ENCODE data around the gene CCL18.
"Not testable (repeated sequence)": the region's sequence is repeated elsewhere in the genome, so short reads cannot be mapped to it uniquely, and the experiment has no call there.

DNA sequence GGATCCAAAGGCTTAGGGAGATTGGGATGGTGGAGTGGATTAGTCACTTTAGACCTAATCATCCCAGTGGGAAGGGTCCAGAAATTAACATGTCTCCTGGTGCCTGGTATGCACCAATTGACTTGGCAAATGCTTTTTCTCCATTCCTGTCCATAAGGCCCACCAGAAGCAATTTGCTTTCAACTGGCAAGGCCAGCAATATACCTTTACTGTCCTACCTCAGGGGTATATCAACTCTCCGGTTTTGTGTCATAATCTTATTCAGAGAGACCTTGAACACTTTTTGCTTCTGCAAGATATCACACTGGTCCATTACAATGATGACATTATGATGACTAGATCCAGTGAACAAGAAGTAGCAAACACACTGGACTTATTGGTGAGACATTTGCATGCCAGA is 49.1 kb downstream of the CCL18 start:
- TF ChIP-seq, protein P1, sequence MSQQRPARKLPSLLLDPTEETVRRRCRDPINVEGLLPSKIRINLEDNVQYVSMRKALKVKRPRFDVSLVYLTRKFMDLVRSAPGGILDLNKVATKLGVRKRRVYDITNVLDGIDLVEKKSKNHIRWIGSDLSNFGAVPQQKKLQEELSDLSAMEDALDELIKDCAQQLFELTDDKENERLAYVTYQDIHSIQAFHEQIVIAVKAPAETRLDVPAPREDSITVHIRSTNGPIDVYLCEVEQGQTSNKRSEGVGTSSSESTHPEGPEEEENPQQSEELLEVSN (IDR thresholded peaks at IDR 0.05; ENCODE audit: borderline replicate concordance, low read depth): not testable (repeated sequence)
- TF ChIP-seq RNF2 (IDR thresholded peaks at IDR 0.05; ENCODE audit: borderline replicate concordance, low read depth); ZC3H11A (IDR thresholded peaks at IDR 0.05); EP300 (IDR thresholded peaks at IDR 0.05); NR3C1 (IDR thresholded peaks at IDR 0.05); NFE2L2 (conservative IDR thresholded peaks at IDR 0.05; ENCODE audit: low read length); HOXA7 (CRISPR knock-in tag; IDR thresholded peaks at IDR 0.05): not testable (repeated sequence)
- TF ChIP-seq, protein P2, sequence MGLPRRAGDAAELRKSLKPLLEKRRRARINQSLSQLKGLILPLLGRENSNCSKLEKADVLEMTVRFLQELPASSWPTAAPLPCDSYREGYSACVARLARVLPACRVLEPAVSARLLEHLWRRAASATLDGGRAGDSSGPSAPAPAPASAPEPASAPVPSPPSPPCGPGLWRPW (IDR thresholded peaks at IDR 0.05): not testable (repeated sequence)
- TF ChIP-seq, protein P3, sequence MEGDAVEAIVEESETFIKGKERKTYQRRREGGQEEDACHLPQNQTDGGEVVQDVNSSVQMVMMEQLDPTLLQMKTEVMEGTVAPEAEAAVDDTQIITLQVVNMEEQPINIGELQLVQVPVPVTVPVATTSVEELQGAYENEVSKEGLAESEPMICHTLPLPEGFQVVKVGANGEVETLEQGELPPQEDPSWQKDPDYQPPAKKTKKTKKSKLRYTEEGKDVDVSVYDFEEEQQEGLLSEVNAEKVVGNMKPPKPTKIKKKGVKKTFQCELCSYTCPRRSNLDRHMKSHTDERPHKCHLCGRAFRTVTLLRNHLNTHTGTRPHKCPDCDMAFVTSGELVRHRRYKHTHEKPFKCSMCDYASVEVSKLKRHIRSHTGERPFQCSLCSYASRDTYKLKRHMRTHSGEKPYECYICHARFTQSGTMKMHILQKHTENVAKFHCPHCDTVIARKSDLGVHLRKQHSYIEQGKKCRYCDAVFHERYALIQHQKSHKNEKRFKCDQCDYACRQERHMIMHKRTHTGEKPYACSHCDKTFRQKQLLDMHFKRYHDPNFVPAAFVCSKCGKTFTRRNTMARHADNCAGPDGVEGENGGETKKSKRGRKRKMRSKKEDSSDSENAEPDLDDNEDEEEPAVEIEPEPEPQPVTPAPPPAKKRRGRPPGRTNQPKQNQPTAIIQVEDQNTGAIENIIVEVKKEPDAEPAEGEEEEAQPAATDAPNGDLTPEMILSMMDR (IDR thresholded peaks at IDR 0.05): not testable (repeated sequence)
- TF ChIP-seq, protein P4, sequence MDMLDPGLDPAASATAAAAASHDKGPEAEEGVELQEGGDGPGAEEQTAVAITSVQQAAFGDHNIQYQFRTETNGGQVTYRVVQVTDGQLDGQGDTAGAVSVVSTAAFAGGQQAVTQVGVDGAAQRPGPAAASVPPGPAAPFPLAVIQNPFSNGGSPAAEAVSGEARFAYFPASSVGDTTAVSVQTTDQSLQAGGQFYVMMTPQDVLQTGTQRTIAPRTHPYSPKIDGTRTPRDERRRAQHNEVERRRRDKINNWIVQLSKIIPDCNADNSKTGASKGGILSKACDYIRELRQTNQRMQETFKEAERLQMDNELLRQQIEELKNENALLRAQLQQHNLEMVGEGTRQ (IDR thresholded peaks at IDR 0.05): not testable (repeated sequence)
